Endodermal cell (in vitro differentiated cells): Measurements from ENCODE around the gene NRARP. TPM values are rescaled to one million over a fixed set of nuclear protein-coding genes. Genes with fewer than 3 reads are reported as not detected.
"Not testable (repeated sequence)": the region's sequence is repeated elsewhere in the genome, so short reads cannot be mapped to it uniquely, and the experiment has no call there.

ENCODE experiments used
- DNase-seq: peaks from one replicate; pipeline ENCODE4 v3.0.0-alpha.2; 2017
- H3K27ac ChIP-seq: 2 replicates; pipeline ENCODE4 v1.5.1; 2013; ENCODE audit warnings: mild to moderate bottlenecking, low read depth, low read length, moderate library complexity
- H3K27me3 ChIP-seq: 2 replicates; pipeline ENCODE4 v1.6.1; 2013; ENCODE audit warnings: mild to moderate bottlenecking, low read length, moderate library complexity; ENCODE audit not compliant: insufficient read depth, control insufficient read depth, poor library complexity, severe bottlenecking
- H3K36me3 ChIP-seq: 2 replicates; pipeline ENCODE4 v1.7.0; 2013; ENCODE audit warnings: mild to moderate bottlenecking, low read length, moderate library complexity; ENCODE audit not compliant: control insufficient read depth, insufficient read depth
- H3K4me1 ChIP-seq: one replicate; pipeline ENCODE4 v1.7.0; 2013; ENCODE audit warnings: low read length; ENCODE audit not compliant: control insufficient read depth, insufficient read depth
- H3K4me3 ChIP-seq: 2 replicates; pipeline ENCODE4 v1.5.1; 2013; ENCODE audit warnings: mild to moderate bottlenecking, low read length, moderate library complexity
- H3K9ac ChIP-seq: 2 replicates; pipeline ENCODE4 v1.6.1; 2013; ENCODE audit warnings: mild to moderate bottlenecking, low read length, moderate library complexity; ENCODE audit not compliant: poor library complexity, severe bottlenecking; ENCODE audit errors: extremely low read depth
- H3K9me3 ChIP-seq: 2 replicates; pipeline ENCODE4 v1.6.1; 2013; ENCODE audit warnings: mild to moderate bottlenecking, low read length, moderate library complexity; ENCODE audit not compliant: control insufficient read depth
- H3K27ac Mint-ChIP-seq: 2 replicates; pipeline ENCODE4 v1.8.0; 2020; ENCODE audit warnings: mixed read lengths
- H3K27me3 Mint-ChIP-seq: 2 replicates; pipeline ENCODE4 v1.8.0; 2021; ENCODE audit warnings: mild to moderate bottlenecking, mixed read lengths; ENCODE audit not compliant: insufficient read depth
- H3K36me3 Mint-ChIP-seq: 2 replicates; pipeline ENCODE4 v1.8.0; 2020; ENCODE audit warnings: low read depth, mixed read lengths
- H3K4me1 Mint-ChIP-seq: 2 replicates; pipeline ENCODE4 v1.8.0; 2020; ENCODE audit warnings: mixed read lengths
- H3K4me3 Mint-ChIP-seq: 2 replicates; pipeline ENCODE4 v1.8.0; 2020; ENCODE audit warnings: mild to moderate bottlenecking, moderate library complexity, mixed read lengths
- H3K9me3 Mint-ChIP-seq: 2 replicates; pipeline ENCODE4 v1.8.0; 2020; ENCODE audit warnings: mild to moderate bottlenecking, mixed read lengths
- WGBS, 2 experiments: methylation state at CpG; one replicate each; pipeline versions ENCODE4 v1.1.5 to v1.1.7; 2013; ENCODE audit warnings: missing lambda C conversion rate in 2 of 2, mixed read lengths in 1 of 2; ENCODE audit not compliant: insufficient coverage in 1 of 2, insufficient read length in 1 of 2; 5-methylcytosine and 5-hydroxymethylcytosine counted together
- total RNA-seq, 2 donors: library from RNA; stranded (reverse); fragmentation: NEBNext Ultra II Directional in 1 of 2; extraction: Animal tissue kit (Norgen Biotek cat#: 25700) in 1 of 2; gene quantifications; 2 replicates in 1 of 2; 3 replicates in 1 of 2; pipeline ENCODE4 v1.2.1, GENCODE V29; 2021
- TF ChIP-seq, protein P1 (sequence below): fragments of 200-600 bp; sonication (generic); conservative IDR thresholded peaks from 2 replicates; pipeline ENCODE4 v1.5.0; 2021; ENCODE audit warnings: antibody characterized with exemption, mild to moderate bottlenecking

NRARP gene
- total RNA-seq, 2 donors from 2014 or later: 12.1 to 12.9 TPM

DNA sequence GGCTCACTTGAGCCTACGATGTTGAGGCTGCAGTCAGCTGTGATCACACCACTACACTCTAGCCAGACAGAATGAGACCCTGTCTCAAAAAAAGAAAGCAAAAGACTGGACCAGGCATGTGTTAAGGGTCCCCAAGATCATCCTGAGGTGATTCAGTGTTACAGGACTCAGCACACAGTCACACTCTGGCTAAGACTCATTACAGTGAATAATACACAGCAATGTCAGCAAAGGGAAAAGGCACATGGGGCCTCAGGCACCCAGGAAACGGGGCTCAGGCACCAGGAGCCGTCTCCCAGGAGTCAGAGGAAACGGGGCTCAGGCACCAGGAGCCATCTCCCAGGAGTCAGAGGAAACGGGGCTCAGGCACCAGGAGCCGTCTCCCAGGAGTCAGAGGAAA lies 39.2 kb upstream of the NRARP start:
- H3K27ac Mint-ChIP-seq: no peak overlapping the region
- DNase-seq: no peak
- peaks cover 64% of the 10 kb centered on the region for H3K9me3 Mint-ChIP-seq
- Histone ChIP-seq H3K27ac (no peak overlapping the region), H3K27me3 (no peaks in the 10 kb centered on the region), H3K4me1 (no peaks in the 10 kb centered on the region), H3K9me3 (peaks cover 15% of the 10 kb centered on the region), H3K36me3 (no peaks in the 10 kb centered on the region), H3K4me3 (no peak overlapping the region), H3K9ac (no peak overlapping the region)
- WGBS, 2 experiments: 40 to 60% methylated on average over 1 to 4 of the region's 6 CpGs
- H3K36me3 Mint-ChIP-seq: peaks cover 1% of the 10 kb centered on the region
- no peaks in the 10 kb centered on the region for H3K4me1 Mint-ChIP-seq
- TF ChIP-seq, protein P1, sequence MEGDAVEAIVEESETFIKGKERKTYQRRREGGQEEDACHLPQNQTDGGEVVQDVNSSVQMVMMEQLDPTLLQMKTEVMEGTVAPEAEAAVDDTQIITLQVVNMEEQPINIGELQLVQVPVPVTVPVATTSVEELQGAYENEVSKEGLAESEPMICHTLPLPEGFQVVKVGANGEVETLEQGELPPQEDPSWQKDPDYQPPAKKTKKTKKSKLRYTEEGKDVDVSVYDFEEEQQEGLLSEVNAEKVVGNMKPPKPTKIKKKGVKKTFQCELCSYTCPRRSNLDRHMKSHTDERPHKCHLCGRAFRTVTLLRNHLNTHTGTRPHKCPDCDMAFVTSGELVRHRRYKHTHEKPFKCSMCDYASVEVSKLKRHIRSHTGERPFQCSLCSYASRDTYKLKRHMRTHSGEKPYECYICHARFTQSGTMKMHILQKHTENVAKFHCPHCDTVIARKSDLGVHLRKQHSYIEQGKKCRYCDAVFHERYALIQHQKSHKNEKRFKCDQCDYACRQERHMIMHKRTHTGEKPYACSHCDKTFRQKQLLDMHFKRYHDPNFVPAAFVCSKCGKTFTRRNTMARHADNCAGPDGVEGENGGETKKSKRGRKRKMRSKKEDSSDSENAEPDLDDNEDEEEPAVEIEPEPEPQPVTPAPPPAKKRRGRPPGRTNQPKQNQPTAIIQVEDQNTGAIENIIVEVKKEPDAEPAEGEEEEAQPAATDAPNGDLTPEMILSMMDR: no peak
- no peak overlapping the region for H3K4me3 Mint-ChIP-seq
- H3K27me3 Mint-ChIP-seq: peaks cover 14% of the 10 kb centered on the region

DNA sequence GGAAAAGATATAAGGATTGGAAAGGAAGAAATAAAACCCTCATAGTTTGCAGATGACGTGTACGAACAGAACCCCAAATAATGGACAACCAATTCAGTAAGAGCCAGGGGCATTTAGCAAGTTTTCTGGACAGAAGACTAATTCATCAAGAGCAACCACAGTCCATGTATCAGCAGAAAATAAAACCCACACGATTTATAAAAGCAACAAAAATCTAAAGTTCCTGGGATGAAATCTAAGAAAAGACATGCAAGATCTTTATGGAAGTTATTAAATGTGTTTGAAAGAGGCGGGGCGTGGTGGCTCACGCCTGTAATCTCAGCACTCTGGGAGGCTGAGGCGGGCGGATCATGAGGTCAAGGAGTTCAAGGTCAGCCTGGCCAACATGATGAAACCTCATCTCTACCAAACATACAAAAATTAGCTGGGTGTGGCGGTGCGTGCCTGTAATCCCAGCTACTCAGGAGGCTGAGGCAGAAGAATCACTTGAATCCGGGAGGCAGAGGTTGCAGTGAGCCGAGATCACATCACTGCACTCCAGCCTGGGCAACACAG lies 37.9 kb upstream of the NRARP start:
- not testable (repeated sequence) for H3K36me3 Mint-ChIP-seq, H3K4me3 Mint-ChIP-seq, H3K27ac Mint-ChIP-seq, H3K27me3 ChIP-seq, H3K27ac ChIP-seq, H3K4me3 ChIP-seq, H3K4me1 Mint-ChIP-seq, H3K36me3 ChIP-seq, H3K4me1 ChIP-seq, DNase-seq, H3K9ac ChIP-seq
- Mint-ChIP-seq H3K9me3 (peaks cover 63% of the 10 kb centered on the region), H3K27me3 (peaks cover 12% of the 10 kb centered on the region)
- WGBS, 2 experiments: 82 to 89% methylated on average over 6 to 12 of the region's 12 CpGs
- H3K9me3 ChIP-seq: peaks cover 14% of the 10 kb centered on the region

DNA sequence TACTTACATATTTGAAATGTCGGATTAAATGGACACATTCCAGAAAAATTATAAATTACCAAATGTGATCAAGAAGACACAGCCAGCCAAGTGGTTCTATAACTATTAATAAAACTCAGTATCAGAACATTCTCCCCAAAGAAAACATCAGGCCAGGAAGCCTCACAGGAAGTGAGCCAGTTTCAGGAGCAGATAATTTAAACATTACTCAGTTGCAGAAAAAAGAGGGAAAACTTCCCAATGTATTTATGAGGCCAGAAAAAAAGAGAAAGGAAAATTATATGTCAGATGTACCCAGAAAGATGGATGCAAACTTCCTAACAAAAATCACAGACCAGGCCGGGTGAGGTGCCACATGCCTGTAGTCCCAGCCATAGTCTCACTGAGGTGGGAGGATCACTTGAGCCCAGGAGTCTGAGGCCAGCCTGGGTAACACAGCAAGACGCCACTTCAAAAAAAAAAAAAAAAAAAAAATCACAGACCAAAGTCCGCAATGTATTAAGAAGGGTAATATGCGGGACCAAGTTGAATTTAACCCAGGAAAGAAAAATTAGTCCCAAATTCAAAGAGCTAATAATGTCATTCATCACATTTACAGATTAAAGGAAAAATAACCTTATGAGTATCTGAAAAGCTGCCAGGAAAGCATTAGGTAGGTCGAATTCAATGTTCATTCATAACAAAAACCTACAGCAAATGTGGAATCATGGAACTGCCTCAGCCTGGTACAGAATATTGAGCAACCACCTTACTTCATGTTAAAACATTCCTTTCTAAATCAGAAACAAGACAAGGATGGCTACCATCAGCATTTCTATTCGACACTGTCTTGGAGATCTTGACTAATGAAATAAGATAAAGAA lies 37.2 kb upstream of the NRARP start:
- WGBS, 2 experiments: 58 to 81% methylated on average over 1 to 6 of the region's 7 CpGs
- peaks cover 57% of the 10 kb centered on the region for H3K9me3 Mint-ChIP-seq
- Histone ChIP-seq H3K9ac (no peak overlapping the region), H3K4me3 (no peak overlapping the region), H3K4me1 (no peaks in the 10 kb centered on the region), H3K27ac (no peak overlapping the region), H3K36me3 (no peaks in the 10 kb centered on the region), H3K27me3 (no peaks in the 10 kb centered on the region), H3K9me3 (peaks cover 14% of the 10 kb centered on the region)
- DNase-seq: no peak
- H3K4me1 Mint-ChIP-seq: no peaks in the 10 kb centered on the region
- TF ChIP-seq, protein P1: no peak
- H3K27me3 Mint-ChIP-seq: peaks cover 14% of the 10 kb centered on the region
- H3K27ac Mint-ChIP-seq: no peak overlapping the region
- H3K36me3 Mint-ChIP-seq: peaks cover 1% of the 10 kb centered on the region
- H3K4me3 Mint-ChIP-seq: no peak overlapping the region
